SU-DHL-6 (cell line): ENCODE data around the gene AKT3.

ENCODE experiments used
- H2AFZ ChIP-seq: fragments of 200-600 bp; sonication (generic); 2 replicates; pipeline ENCODE4 v1.6.1; 2014; ENCODE audit warnings: low read depth, mild to moderate bottlenecking, moderate library complexity, mixed read lengths, antibody characterized with exemption, low read length; ENCODE audit not compliant: severe bottlenecking
- H3F3A ChIP-seq: fragments of 200-600 bp; shearing (Covaris generic); 2 replicates; pipeline ENCODE4 v1.6.0; 2016; ENCODE audit warnings: antibody characterized with exemption, mild to moderate bottlenecking; ENCODE audit not compliant: insufficient read depth
- H3K27ac ChIP-seq: fragments of 200-600 bp; sonication (generic); 2 replicates; pipeline ENCODE4 v1.5.1; 2016; ENCODE audit warnings: low read depth, mild to moderate bottlenecking, low read length, moderate library complexity, mixed read lengths
- H3K27me3 ChIP-seq: fragments of 200-600 bp; sonication (generic), shearing (Covaris generic); 2 replicates; pipeline ENCODE4 v1.6.0; 2014; ENCODE audit warnings: mild to moderate bottlenecking, low read length
- H3K36me3 ChIP-seq: fragments of 200-600 bp; sonication (generic); 2 replicates; pipeline ENCODE4 v1.6.1; 2014; ENCODE audit warnings: mild to moderate bottlenecking, low read length, mixed read lengths
- H3K4me2 ChIP-seq: fragments of 300-600, 200-600 bp; shearing (Covaris generic), sonication (generic); 2 replicates; pipeline ENCODE4 v1.6.0; 2014; ENCODE audit warnings: low read length, low read depth, mild to moderate bottlenecking; ENCODE audit not compliant: poor library complexity, severe bottlenecking
- H3K4me3 ChIP-seq: fragments of 200-600 bp; sonication (generic); 2 replicates; pipeline ENCODE4 v1.5.1; 2014; ENCODE audit warnings: antibody characterized with exemption, low read length, mild to moderate bottlenecking, mixed read lengths; ENCODE audit not compliant: insufficient read depth, poor library complexity, severe bottlenecking
- H3K79me2 ChIP-seq: fragments of 200-600 bp; sonication (generic); 2 replicates; pipeline ENCODE4 v1.6.1; 2014; ENCODE audit warnings: mild to moderate bottlenecking, low read length, moderate library complexity; ENCODE audit not compliant: insufficient read depth
- H3K9ac ChIP-seq: fragments of 200-600 bp; sonication (generic); 2 replicates; pipeline ENCODE4 v1.7.0; 2014; ENCODE audit warnings: mild to moderate bottlenecking, low read length
- H3K9me2 ChIP-seq: fragments of 200-600 bp; sonication (generic); replicated peaks from 2 replicates; pipeline ENCODE4 v1.6.1; 2014; ENCODE audit warnings: low read length; ENCODE audit not compliant: insufficient read depth
- H3K9me3 ChIP-seq: fragments of 200-600 bp; sonication (generic); 2 replicates; pipeline ENCODE4 v1.6.1; 2014; ENCODE audit warnings: low read length, mixed read lengths; ENCODE audit not compliant: insufficient read depth
- H4K20me1 ChIP-seq: fragments of 200-600 bp; sonication (generic); 2 replicates; pipeline ENCODE4 v1.6.1; 2014; ENCODE audit warnings: low read depth, mild to moderate bottlenecking, antibody characterized with exemption, low read length, moderate library complexity, mixed read lengths
- CTCF ChIP-seq: fragments of 200-600 bp; sonication (generic); IDR thresholded peaks from one replicate; pipeline ENCODE4 v1.5.1; 2017; ENCODE audit warnings: antibody characterized with exemption, mild to moderate bottlenecking, low read length, moderate library complexity; ENCODE audit not compliant: insufficient read depth, poor library complexity, severe bottlenecking
- EZH2phosphoT487 ChIP-seq: fragments of 200-600 bp; sonication (generic), shearing (Covaris generic); conservative IDR thresholded peaks from 2 replicates; pipeline ENCODE4 v1.6.1; 2018; ENCODE audit warnings: mild to moderate bottlenecking, antibody characterized with exemption, low read length, moderate library complexity, mixed read lengths

AKT3 gene

GRCh38 chr1:243890576-243890975, 40.5 kb upstream of the AKT3 start:
- H3F3A ChIP-seq: no peaks in the 10 kb centered on the region
- no peak overlapping the region for H3K27ac ChIP-seq
- H3K9ac ChIP-seq: no peak overlapping the region
- no peak for TF ChIP-seq CTCF
- TF ChIP-seq EZH2phosphoT487: no peak
- no peaks in the 10 kb centered on the region for H4K20me1 ChIP-seq
- H3K27me3 ChIP-seq: no peaks in the 10 kb centered on the region
- no peaks in the 10 kb centered on the region for H3K9me3 ChIP-seq
- no peaks in the 10 kb centered on the region for H3K9me2 ChIP-seq
- no peaks in the 10 kb centered on the region for H3K36me3 ChIP-seq
- H3K79me2 ChIP-seq: no peaks in the 10 kb centered on the region
- H3K4me3 ChIP-seq: no peak overlapping the region
- no peak overlapping the region for H2AFZ ChIP-seq
- no peak overlapping the region for H3K4me2 ChIP-seq

- TF ChIP-seq EZH2phosphoT487 (no peak), CTCF (no peak)
- no peaks in the 10 kb centered on the region for H3K9me2 ChIP-seq
- no peaks in the 10 kb centered on the region for H3K79me2 ChIP-seq
- H3K36me3 ChIP-seq: no peaks in the 10 kb centered on the region
- H3K9ac ChIP-seq: no peak overlapping the region
- no peak overlapping the region for H3K4me3 ChIP-seq
- H2AFZ ChIP-seq: no peak overlapping the region
- H4K20me1 ChIP-seq: no peaks in the 10 kb centered on the region
- H3K27ac ChIP-seq: no peak overlapping the region
- no peak overlapping the region for H3K4me2 ChIP-seq
- no peaks in the 10 kb centered on the region for H3F3A ChIP-seq
- H3K9me3 ChIP-seq: no peaks in the 10 kb centered on the region
- no peaks in the 10 kb centered on the region for H3K27me3 ChIP-seq
Measured at GRCh38 chr1:243885806-243886205, 35.8 kb upstream of the AKT3 start.

- Histone ChIP-seq H3K4me3 (no peak overlapping the region), H3K9ac (no peak overlapping the region), H3K79me2 (no peaks in the 10 kb centered on the region), H3F3A (no peaks in the 10 kb centered on the region), H3K4me2 (no peak overlapping the region), H3K27me3 (no peaks in the 10 kb centered on the region), H2AFZ (no peak overlapping the region), H3K27ac (no peak overlapping the region), H3K9me2 (no peaks in the 10 kb centered on the region), H3K9me3 (no peaks in the 10 kb centered on the region), H3K36me3 (no peaks in the 10 kb centered on the region), H4K20me1 (no peaks in the 10 kb centered on the region)
- TF ChIP-seq CTCF (no peak), EZH2phosphoT487 (no peak)
Measured at GRCh38 chr1:243884603-243885002, 34.6 kb upstream of the AKT3 start.

- Histone ChIP-seq H3K4me2 (no peak overlapping the region), H3K27me3 (no peaks in the 10 kb centered on the region), H3K79me2 (no peaks in the 10 kb centered on the region), H3F3A (no peaks in the 10 kb centered on the region), H2AFZ (no peak overlapping the region), H3K4me3 (no peak overlapping the region), H3K9me2 (no peaks in the 10 kb centered on the region), H4K20me1 (no peaks in the 10 kb centered on the region), H3K9me3 (no peaks in the 10 kb centered on the region), H3K9ac (no peak overlapping the region), H3K27ac (no peak overlapping the region), H3K36me3 (no peaks in the 10 kb centered on the region)
- TF ChIP-seq CTCF (no peak), EZH2phosphoT487 (no peak)
Measured at GRCh38 chr1:243883551-243883950, 33.5 kb upstream of the AKT3 start.
